Measurements from ENCODE around the gene MORN1. TPM values are rescaled to one million over a fixed set of nuclear protein-coding genes. Genes with fewer than 3 reads are reported as not detected.

The MORN1 gene
- total RNA-seq, 1 donor from 2014 or later: 12.1 TPM

DNA sequence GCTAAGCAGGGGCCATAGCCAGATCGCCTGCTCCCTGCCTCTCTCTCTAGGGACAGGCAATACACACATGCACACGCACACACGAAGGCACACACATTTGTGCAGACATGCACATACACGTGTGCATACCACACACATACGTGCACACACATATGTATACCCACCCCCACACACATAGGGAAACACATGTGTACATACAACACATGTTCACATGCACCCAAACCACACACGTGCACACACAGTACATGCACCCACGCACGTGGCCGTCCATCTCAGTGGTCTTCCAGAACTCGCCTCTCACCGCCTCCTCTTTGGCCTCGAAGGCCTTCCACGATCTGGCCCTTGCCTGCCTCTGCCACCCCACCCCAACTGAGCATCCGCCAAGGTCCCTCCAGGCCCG, 46.3 kb upstream of the MORN1 start:
- no peak overlapping the region for H3K27ac Mint-ChIP-seq (ENCODE audit: unreplicated experiment)
- H3K4me1 Mint-ChIP-seq (ENCODE audit: unreplicated experiment): no peaks in the 10 kb centered on the region
- no peaks in the 10 kb centered on the region for H3K36me3 Mint-ChIP-seq (ENCODE audit: low read depth, unreplicated experiment)
- no peaks in the 10 kb centered on the region for H3K9me3 Mint-ChIP-seq (ENCODE audit: unreplicated experiment)
- no peak overlapping the region for H3K4me3 Mint-ChIP-seq (ENCODE audit: unreplicated experiment)
- DNase-seq (ENCODE audit: low spot score): no peak
- no peak for TF ChIP-seq CTCF (IDR thresholded peaks at IDR 0.05; ENCODE audit: unreplicated experiment)
- H3K27me3 Mint-ChIP-seq (ENCODE audit: unreplicated experiment): peaks cover 13% of the 10 kb centered on the region

- no peak for DNase-seq (ENCODE audit: low spot score)
- Mint-ChIP-seq H3K4me3 (ENCODE audit: unreplicated experiment) (no peak overlapping the region), H3K27ac (ENCODE audit: unreplicated experiment) (no peak overlapping the region), H3K4me1 (ENCODE audit: unreplicated experiment) (no peaks in the 10 kb centered on the region), H3K27me3 (ENCODE audit: unreplicated experiment) (peaks cover 13% of the 10 kb centered on the region), H3K36me3 (ENCODE audit: low read depth, unreplicated experiment) (no peaks in the 10 kb centered on the region), H3K9me3 (ENCODE audit: unreplicated experiment) (no peaks in the 10 kb centered on the region)
- TF ChIP-seq CTCF (IDR thresholded peaks at IDR 0.05; ENCODE audit: unreplicated experiment): no peak
Measured at GRCh38 chr1:2436876-2437275, 45.5 kb upstream of the MORN1 start.

DNA sequence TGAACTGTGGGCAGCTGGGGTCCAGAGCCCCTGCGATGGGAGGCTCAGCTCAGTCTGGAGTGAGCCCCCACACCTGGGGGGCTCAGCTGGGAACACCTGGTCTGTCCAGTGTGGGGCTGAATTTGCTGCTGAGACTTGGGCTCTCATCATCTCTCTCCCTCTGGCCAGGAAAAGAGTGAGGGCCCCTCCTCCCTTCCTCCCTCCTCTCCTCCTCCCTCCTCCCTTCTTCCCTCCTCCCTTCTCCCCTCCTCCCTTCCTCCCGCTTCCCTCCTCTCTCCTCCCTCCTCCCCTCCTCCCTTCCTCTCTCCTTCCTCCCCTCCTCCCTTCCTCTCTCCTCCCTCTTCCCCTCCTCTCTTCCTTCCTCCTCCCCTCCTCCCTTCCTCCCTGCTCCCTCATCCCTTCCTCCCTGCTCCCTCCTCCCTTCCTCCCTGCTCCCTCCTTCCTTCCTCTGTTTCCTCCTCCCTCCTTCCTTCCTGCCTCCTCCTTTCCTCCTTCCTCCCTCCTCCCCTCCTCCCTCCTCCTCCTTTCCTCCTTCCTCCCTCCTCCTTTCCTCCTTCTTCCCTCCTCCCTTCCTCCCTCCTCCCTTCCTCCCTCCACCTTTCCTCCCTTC, 44.5 kb upstream of the MORN1 start:
- DNase-seq (ENCODE audit: low spot score): no peak
- no peak for TF ChIP-seq CTCF (IDR thresholded peaks at IDR 0.05; ENCODE audit: unreplicated experiment)
- Mint-ChIP-seq H3K4me3 (ENCODE audit: unreplicated experiment) (no peak overlapping the region), H3K4me1 (ENCODE audit: unreplicated experiment) (no peaks in the 10 kb centered on the region), H3K27me3 (ENCODE audit: unreplicated experiment) (peaks cover 13% of the 10 kb centered on the region), H3K27ac (ENCODE audit: unreplicated experiment) (no peak overlapping the region), H3K9me3 (ENCODE audit: unreplicated experiment) (no peaks in the 10 kb centered on the region), H3K36me3 (ENCODE audit: low read depth, unreplicated experiment) (no peaks in the 10 kb centered on the region)

- peaks cover 10% of the 10 kb centered on the region for H3K27me3 Mint-ChIP-seq (ENCODE audit: unreplicated experiment)
- H3K27ac Mint-ChIP-seq (ENCODE audit: unreplicated experiment): no peak overlapping the region
- H3K4me1 Mint-ChIP-seq (ENCODE audit: unreplicated experiment): no peaks in the 10 kb centered on the region
- no peak for DNase-seq (ENCODE audit: low spot score)
- H3K36me3 Mint-ChIP-seq (ENCODE audit: low read depth, unreplicated experiment): no peaks in the 10 kb centered on the region
- no peak overlapping the region for H3K4me3 Mint-ChIP-seq (ENCODE audit: unreplicated experiment)
- TF ChIP-seq CTCF (IDR thresholded peaks at IDR 0.05; ENCODE audit: unreplicated experiment): no peak
- no peaks in the 10 kb centered on the region for H3K9me3 Mint-ChIP-seq (ENCODE audit: unreplicated experiment)
Measured at GRCh38 chr1:2435091-2435490, 43.7 kb upstream of the MORN1 start.

- DNase-seq (ENCODE audit: low spot score): no peak
- Mint-ChIP-seq H3K27ac (ENCODE audit: unreplicated experiment) (no peak overlapping the region), H3K4me3 (ENCODE audit: unreplicated experiment) (no peak overlapping the region), H3K36me3 (ENCODE audit: low read depth, unreplicated experiment) (no peaks in the 10 kb centered on the region), H3K27me3 (ENCODE audit: unreplicated experiment) (peaks cover 4% of the 10 kb centered on the region), H3K9me3 (ENCODE audit: unreplicated experiment) (no peaks in the 10 kb centered on the region), H3K4me1 (ENCODE audit: unreplicated experiment) (no peaks in the 10 kb centered on the region)
- no peak for TF ChIP-seq CTCF (IDR thresholded peaks at IDR 0.05; ENCODE audit: unreplicated experiment)
Measured at GRCh38 chr1:2433936-2434655, 42.7 kb upstream of the MORN1 start.

All from endothelial cell (in vitro differentiated cells).